Cardiac muscle cell (in vitro differentiated cells and primary cell): ENCODE data around the gene BMERB1. TPM values are rescaled to one million over a fixed set of nuclear protein-coding genes. Genes with fewer than 3 reads are reported as not detected.
"Not testable (repeated sequence)": the region's sequence is repeated elsewhere in the genome, so short reads cannot be mapped to it uniquely, and the experiment has no call there.

ENCODE experiments used
- DNase-seq, 2 donors: peaks; one replicate each; pipeline versions ENCODE4 v3.0.0 to v3.0.0-alpha.2; 2010 to 2017; ENCODE audit warnings: low read depth in 1 of 2, low spot score in 1 of 2
- H3K27ac ChIP-seq: fragments of 200-600 bp; sonication (generic); 2 replicates; pipeline ENCODE4 v1.5.1; 2016
- H3K27me3 ChIP-seq: fragments of 200-600 bp; sonication (generic); 2 replicates; pipeline ENCODE4 v1.6.0; 2016; ENCODE audit warnings: control low read depth
- H3K36me3 ChIP-seq: fragments of 200-600 bp; sonication (generic); 2 replicates; pipeline ENCODE4 v1.5.1; 2016; ENCODE audit warnings: control low read depth
- H3K4me1 ChIP-seq: fragments of 200-600 bp; sonication (generic); 2 replicates; pipeline ENCODE4 v1.8.1; 2017; ENCODE audit warnings: low read depth, mild to moderate bottlenecking, mixed run types
- H3K4me3 ChIP-seq: fragments of 200-600 bp; sonication (generic); 2 replicates; pipeline ENCODE4 v1.5.1; 2016; ENCODE audit warnings: mild to moderate bottlenecking
- H3K9me3 ChIP-seq: fragments of 200-600 bp; sonication (generic); 2 replicates; pipeline ENCODE4 v1.5.1; 2017; ENCODE audit warnings: low read depth, mild to moderate bottlenecking, control low read depth
- polyA plus RNA-seq: library from polyadenylated mRNA; unstranded; fragments of >200 nt; fragmentation: Nextera tagmentation; extraction: Ambion mirVana; gene quantifications from 2 replicates; pipeline ENCODE4 v1.2.1, GENCODE V29; 2016
- total RNA-seq: library from RNA; depleted of rRNA; stranded (reverse); fragments of >200 nt; gene quantifications from 2 replicates; pipeline ENCODE4 v1.2.3, GENCODE V29; 2016
- TF ChIP-seq, protein P1 (sequence below): IDR thresholded peaks from 2 replicates; pipeline ENCODE4 v1.5.1; 2012; ENCODE audit warnings: low read depth, mild to moderate bottlenecking, low read length

Gene BMERB1
- total and polyA plus RNA-seq, 2 experiments from 2014 or later: 15.2 to 22.1 TPM

DNA sequence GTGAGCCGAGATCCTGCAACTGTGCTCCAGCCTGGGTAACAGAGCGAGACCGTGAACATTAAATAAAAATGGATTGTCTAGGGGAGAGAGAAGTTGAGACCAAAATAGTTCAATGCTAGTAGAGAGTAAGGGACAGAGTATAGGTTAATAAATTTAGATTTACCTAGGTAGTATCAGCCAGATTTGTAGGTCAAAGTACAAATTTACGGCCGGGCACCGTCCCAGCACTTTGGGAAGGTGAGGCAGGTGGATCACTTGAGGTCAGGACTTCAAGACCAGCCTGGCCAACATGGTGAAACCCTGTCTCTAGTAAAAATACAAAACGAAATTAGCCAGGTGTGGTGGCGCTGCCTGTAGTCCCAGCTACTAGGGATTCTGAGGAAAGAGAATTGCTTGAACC is 12.2 kb upstream of the BMERB1 start:
- H3K27ac ChIP-seq: no peak overlapping the region
- H3K4me3 ChIP-seq: no peak overlapping the region
- H3K4me1 ChIP-seq: no peaks in the 10 kb centered on the region
- TF ChIP-seq, protein P1, sequence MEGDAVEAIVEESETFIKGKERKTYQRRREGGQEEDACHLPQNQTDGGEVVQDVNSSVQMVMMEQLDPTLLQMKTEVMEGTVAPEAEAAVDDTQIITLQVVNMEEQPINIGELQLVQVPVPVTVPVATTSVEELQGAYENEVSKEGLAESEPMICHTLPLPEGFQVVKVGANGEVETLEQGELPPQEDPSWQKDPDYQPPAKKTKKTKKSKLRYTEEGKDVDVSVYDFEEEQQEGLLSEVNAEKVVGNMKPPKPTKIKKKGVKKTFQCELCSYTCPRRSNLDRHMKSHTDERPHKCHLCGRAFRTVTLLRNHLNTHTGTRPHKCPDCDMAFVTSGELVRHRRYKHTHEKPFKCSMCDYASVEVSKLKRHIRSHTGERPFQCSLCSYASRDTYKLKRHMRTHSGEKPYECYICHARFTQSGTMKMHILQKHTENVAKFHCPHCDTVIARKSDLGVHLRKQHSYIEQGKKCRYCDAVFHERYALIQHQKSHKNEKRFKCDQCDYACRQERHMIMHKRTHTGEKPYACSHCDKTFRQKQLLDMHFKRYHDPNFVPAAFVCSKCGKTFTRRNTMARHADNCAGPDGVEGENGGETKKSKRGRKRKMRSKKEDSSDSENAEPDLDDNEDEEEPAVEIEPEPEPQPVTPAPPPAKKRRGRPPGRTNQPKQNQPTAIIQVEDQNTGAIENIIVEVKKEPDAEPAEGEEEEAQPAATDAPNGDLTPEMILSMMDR: no peak
- no peaks in the 10 kb centered on the region for H3K27me3 ChIP-seq
- H3K9me3 ChIP-seq: no peaks in the 10 kb centered on the region
- no peak for DNase-seq
- no peaks in the 10 kb centered on the region for H3K36me3 ChIP-seq

DNA sequence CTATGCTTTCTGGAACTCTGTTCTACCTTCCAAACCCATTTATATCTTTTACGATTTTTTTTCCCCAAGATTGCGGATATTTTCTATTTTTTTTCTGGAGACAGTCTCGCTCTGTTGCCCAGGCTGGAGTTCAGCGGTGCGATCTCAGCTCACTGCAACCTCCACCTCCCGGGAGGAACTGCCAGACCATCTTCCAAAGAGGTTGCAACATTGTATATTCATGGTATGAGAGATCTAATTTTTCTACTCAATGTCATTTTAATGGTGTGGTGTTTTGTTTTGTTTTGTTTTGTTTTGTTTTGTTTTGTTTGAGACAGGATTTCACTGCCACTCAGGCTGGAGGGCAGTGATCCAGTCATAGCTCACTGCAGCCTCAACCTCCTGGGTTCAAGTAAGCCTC is 8.5 kb upstream of the BMERB1 start:
- Histone ChIP-seq H3K27ac (no peak overlapping the region), H3K9me3 (no peaks in the 10 kb centered on the region), H3K27me3 (no peaks in the 10 kb centered on the region), H3K4me1 (no peaks in the 10 kb centered on the region), H3K36me3 (no peaks in the 10 kb centered on the region), H3K4me3 (no peak overlapping the region)
- TF ChIP-seq, protein P1: no peak
- DNase-seq: no peak

DNA sequence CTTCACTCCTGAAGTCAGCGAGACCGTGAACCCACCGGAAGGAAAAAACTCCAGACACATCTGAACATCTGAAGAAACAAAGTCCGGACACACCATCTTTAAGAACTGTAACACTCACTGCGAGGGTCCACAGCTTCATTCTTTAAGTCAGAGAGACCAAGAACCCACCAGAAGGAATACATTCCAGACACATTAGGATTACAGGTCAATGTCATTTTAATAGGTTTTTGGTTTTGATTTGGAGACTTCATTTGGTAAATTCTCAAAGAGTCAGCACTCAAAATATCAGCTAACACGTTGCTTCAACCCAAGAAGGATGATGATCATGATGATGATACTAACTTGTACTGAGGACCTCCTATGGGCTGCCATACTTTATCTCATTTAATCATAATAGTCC is 7.6 kb upstream of the BMERB1 start:
- H3K9me3 ChIP-seq: no peaks in the 10 kb centered on the region
- no peaks in the 10 kb centered on the region for H3K36me3 ChIP-seq
- H3K4me3 ChIP-seq: no peak overlapping the region
- peaks cover 2% of the 10 kb centered on the region for H3K27me3 ChIP-seq
- no peak for DNase-seq
- no peaks in the 10 kb centered on the region for H3K4me1 ChIP-seq
- TF ChIP-seq, protein P1: no peak
- H3K27ac ChIP-seq: no peak overlapping the region

- peak; percentile 6 to 87 for DNase-seq
- Histone ChIP-seq H3K36me3 (no peaks in the 10 kb centered on the region), H3K27me3 (peaks cover 3% of the 10 kb centered on the region), H3K4me3 (no peak overlapping the region), H3K4me1 (no peaks in the 10 kb centered on the region), H3K9me3 (no peaks in the 10 kb centered on the region), H3K27ac (no peak overlapping the region)
- TF ChIP-seq, protein P1: peak; percentile 67
Observed at GRCh38 chr16:15427648-15428239, 6.6 kb upstream of the BMERB1 start.

DNA sequence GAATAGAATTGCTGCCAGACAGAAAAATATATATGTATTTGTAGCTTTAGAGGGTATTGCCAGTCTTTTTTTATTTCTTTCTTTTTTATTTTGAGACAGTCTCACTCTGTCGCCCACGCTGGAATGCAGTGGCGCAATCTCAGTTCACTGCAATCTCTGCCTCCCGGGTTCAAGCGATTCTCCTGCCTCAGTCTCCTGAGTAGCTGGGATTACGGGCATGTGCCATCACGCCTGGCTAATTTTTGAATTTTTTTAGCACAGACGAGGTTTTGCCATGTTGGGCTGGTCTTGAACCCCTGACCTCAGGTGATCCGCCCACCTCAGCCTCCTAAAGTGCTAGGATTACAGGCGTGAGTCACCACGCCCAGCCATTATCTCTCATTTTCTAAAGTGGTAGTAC is 3.5 kb upstream of the BMERB1 start:
- H3K9me3 ChIP-seq, H3K36me3 ChIP-seq, H3K4me1 ChIP-seq, H3K27ac ChIP-seq, H3K4me3 ChIP-seq, DNase-seq: not testable (repeated sequence)
- H3K27me3 ChIP-seq: peaks cover 13% of the 10 kb centered on the region

- Histone ChIP-seq H3K4me3 (peak overlapping the region; percentile 53), H3K4me1 (peaks cover 4% of the 10 kb centered on the region), H3K27ac (no peak overlapping the region), H3K27me3 (peaks cover 21% of the 10 kb centered on the region), H3K9me3 (no peaks in the 10 kb centered on the region), H3K36me3 (no peaks in the 10 kb centered on the region)
- TF ChIP-seq, protein P1: no peak
- no peak for DNase-seq
Observed at GRCh38 chr16:15434079-15434424, 336 bp upstream of the BMERB1 start.
